Suppressor macrophage treated with lipopolysaccharide for 1 hour (primary cell): ENCODE results near the gene FDCSP.
"Not testable (repeated sequence)": the region's sequence is repeated elsewhere in the genome, so short reads cannot be mapped to it uniquely, and the experiment has no call there.

Experiments
- DNase-seq, 3 donors: peaks; one replicate each; pipeline ENCODE4 v3.0.0-alpha.2; 2020 to 2022

Gene FDCSP

GRCh38 chr4:70225824-70226223 lies at the start of gene FDCSP:
Gene FDCSP (plus strand): TSS chr4:70226124. CDS start chr4:70231195, 5,071 bp downstream.
- DNase-seq, result no peak

GRCh38 chr4:70177090-70177489 lies 48.8 kb upstream of the FDCSP start:
- no peak for DNase-seq

- DNase-seq, result peak in 1 of 3 donors; percentile 6
Observed at GRCh38 chr4:70178075-70178660, 47.8 kb upstream of the FDCSP start.

DNA sequence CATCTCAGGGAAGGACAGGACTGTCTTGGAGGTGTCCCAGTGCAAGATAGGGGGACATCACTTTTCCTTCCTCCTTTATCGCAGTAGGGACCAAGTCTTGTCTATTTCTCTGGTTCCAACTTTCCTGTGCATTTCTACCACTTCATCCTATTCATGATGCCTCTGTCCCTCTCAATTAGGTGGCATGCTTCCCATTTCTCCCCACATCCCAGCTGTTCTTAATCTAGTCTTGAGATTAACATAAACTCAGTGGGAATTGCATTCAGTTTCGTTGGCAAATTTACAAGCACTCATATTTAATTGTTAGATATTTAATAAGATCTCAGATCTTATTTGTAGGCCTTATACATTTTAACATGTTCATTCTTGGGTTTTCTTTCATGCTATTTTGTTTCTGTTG lies 46.1 kb upstream of the FDCSP start:
- no peak for DNase-seq

GRCh38 chr4:70181864-70182263 lies 44.1 kb upstream of the FDCSP start:
- DNase-seq, result peak in 1 of 3 donors; percentile 10

- no peak for DNase-seq
Observed at GRCh38 chr4:70182517-70183167, 43.3 kb upstream of the FDCSP start.

DNA sequence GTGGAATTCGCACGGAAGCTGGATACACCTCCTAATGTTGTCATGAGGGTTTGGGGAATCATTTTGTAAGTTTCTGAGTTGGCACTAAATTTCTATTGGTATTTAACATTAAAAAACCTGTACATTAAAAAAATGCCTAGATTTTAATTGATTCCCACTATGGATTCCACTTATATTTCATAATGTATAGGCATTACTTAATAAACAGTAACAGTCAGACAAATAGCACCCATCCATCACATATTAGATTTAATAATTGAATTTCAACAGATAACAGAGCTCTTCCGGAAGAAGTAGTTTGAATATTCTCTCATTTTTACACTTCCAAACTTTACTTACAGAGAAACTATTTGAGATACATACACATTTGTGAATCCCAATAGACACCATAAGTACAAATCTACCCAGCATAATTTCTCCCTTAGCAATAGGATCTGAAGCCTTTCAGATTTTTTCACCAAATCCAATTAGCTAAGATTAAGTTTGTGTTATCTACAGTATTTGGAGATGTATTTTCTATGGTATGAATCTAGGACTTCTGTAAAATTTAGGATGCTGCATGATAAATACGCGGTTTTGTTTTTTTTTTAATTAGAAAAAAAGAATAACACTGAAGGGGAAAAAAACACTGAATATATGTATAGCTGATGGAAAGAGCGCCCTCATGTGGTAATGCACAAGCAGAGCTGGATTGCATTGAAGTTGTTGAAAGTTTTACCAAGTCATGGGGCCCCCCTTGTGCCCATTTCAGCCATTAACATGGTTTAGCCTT lies 42.6 kb upstream of the FDCSP start:
- DNase-seq, result peak; percentile 60 to 66 (median 66)

- DNase-seq, result peak in 1 of 3 donors; percentile 11
Observed at GRCh38 chr4:70183940-70184246, 42.0 kb upstream of the FDCSP start.

DNA sequence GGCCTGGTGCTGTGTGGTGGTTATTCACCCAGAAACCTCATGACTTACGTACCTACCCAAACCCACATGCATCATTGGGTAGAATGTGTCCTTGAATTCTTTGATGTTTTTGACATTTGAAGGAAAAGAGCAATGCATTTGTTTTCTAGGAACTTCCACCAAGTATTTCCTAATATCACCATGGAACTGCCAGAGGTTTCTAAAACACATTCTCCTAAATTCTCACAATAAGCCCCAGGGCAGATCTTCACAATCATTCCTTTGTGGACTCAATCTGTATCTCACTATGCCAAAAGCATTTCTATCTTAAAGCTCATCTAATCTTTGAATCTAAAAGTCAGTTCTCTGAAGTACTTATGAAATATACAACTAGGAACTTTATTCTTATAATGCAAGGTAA lies 38.7 kb upstream of the FDCSP start:
- DNase-seq, result no peak

- peak in 1 of 3 donors; percentile 12 for DNase-seq
Observed at GRCh38 chr4:70190579-70190978, 35.3 kb upstream of the FDCSP start.

- DNase-seq, result no peak
Observed at GRCh38 chr4:70191647-70192046, 34.3 kb upstream of the FDCSP start.

GRCh38 chr4:70192895-70193294 lies 33.0 kb upstream of the FDCSP start:
- no peak for DNase-seq

GRCh38 chr4:70195425-70195824 lies 30.5 kb upstream of the FDCSP start, which contains the start of gene ODAM:
Gene ODAM (plus strand): TSS chr4:70195725. CDS start chr4:70196544, 819 bp downstream.
- no peak for DNase-seq

DNA sequence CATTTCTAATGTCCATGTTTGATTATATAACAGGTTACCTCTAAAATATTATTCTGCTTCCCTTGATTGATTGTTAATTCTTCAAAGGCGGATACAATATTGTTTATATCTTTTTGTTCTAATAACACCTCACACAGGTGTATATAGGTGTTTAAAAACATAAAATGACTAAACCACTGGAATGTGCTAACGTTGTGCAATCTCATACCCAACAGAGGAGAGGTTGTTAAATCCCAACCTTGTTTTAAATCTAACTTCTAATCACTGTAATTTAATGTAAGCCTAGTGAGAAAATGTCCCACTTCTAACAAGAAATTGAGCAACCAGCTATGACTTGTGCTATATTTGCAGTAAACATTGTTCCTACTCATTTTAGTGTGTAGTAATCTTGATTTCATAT lies 29.1 kb upstream of the FDCSP start:
- DNase-seq, result no peak

DNA sequence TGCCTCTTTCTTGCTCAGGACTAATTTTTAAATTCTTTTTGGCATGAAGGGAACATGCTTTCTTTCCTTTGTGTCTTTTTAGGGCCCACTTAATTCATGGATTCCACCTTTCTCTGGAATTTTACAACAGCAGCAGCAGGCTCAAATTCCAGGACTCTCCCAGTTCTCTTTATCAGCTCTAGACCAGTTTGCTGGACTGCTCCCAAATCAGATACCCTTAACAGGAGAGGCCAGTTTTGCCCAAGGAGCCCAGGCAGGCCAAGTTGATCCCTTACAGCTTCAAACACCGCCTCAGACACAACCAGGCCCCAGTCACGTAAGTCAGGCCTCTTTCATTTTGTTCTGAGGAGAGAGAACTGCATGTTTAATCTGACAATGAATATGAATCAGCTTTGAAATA lies 28.1 kb upstream of the FDCSP start:
- no peak for DNase-seq

DNA sequence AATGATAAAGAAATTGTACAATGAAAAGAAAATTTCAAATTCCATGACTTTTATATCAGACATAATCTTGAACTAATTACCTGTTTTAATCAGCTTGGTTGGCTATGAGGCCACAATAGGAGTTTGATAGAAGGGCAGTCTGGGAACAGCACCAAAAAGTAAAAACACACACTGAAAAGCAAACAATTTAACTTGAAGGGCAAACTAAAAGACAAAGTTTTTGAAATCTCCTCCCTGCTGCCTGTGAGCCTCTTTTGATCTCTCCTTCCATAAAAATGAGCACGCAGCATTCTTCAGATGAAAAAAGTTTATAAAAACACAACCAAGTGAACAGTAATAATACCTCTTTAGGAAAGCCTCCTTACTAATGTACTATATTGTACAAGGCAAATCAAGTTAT lies 22.3 kb upstream of the FDCSP start:
- DNase-seq, result no peak

DNA sequence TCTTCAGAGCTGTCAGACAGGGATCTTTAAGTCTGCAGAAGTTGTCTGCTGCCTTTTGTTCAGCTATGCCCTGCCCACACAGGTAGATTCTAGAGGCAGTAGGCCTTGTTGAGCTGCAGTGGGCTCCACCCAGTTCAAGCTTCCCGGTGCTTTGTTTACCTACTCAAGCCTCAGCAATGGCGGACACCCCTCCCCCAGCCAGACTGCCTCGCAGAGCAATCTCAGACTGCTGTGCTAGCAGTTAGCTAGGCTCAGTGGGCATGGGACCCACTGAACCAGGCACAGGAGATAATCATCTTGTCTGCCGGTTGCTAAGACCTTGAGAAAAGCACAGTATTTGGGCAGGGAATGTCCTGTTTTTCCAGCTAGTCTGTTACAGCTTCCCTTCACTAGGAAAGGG lies 13.2 kb upstream of the FDCSP start:
- DNase-seq, result not testable (repeated sequence)

DNA sequence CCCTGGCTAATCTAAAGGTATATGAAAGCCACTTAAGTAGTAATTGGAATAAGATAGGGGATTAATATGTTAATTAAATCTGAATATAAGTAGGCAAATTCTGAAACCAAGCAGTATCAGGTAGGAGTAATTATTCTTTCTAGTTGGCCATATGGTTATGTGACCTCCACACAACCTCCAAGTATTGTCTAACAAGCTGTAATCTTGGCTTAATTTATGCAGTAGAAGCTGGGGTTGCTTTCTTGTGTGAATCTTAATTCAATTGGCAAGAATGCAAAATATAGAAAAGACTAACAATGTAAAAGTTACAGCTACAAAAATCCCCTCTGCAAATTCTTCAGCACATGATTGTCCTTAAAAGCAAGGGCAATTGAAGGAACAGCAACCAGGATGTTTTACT lies 9.8 kb upstream of the FDCSP start:
- not testable (repeated sequence) for DNase-seq

GRCh38 chr4:70216550-70216949 lies 9.4 kb upstream of the FDCSP start:
- not testable (repeated sequence) for DNase-seq

DNA sequence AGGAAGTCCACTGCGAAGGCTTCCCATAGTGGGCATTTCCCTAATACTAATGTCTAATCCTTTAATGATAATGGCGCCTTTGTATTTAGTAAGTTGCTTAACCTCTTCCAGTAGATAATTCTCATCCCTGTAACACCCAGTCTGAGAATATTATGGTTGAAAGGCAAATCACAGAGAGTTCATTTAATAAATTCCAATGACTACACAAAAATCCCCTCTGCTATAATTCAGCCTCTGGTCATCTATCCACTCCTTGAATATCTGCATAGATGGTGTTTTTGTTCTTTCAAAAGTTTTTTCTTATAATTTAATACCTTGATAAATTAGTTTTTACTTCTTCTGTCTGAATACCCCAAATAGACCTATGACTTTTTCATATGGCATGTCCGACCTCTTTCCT lies 4.5 kb upstream of the FDCSP start:
- DNase-seq, result not testable (repeated sequence)

- not testable (repeated sequence) for DNase-seq
Observed at GRCh38 chr4:70221818-70222217, 4.1 kb upstream of the FDCSP start.

DNA sequence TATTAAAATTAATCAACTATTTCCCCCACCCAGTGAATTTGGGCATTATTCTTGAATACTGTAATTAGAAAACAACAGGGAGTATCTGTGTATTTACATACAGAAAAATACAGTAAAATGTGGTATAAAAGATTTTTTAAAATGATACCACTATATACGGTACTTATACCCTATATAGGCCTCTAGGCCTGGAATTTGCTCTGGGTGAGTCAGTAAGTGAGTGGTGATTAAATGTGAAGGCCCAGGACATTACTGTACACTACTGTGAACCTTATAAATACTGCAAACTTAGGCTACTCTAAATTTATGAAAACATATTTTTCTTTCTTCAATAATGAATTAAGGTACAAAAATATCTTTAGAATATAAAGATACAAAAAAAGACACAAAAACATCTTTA lies 10.2 kb downstream of the FDCSP start:
- DNase-seq, result no peak

GRCh38 chr4:70239131-70239883 lies 13.4 kb downstream of the FDCSP start:
- no peak for DNase-seq
